Neural cell (in vitro differentiated cells): ENCODE measurements around the gene SLC18A3. TPM values are rescaled to one million over a fixed set of nuclear protein-coding genes. Genes with fewer than 3 reads are reported as not detected.

Experiments
- H2AFZ ChIP-seq: fragments of 200-600, 300-800 bp; sonication (generic), shearing (Covaris generic); 2 replicates; pipeline ENCODE4 v1.6.0; 2014; ENCODE audit warnings: low read depth, mild to moderate bottlenecking, antibody characterized with exemption, low read length, moderate library complexity
- H3F3A ChIP-seq: fragments of 200-600 bp; shearing (Covaris generic); 2 replicates; pipeline ENCODE4 v1.6.1; 2016; ENCODE audit warnings: mild to moderate bottlenecking, moderate library complexity, mixed read lengths, antibody characterized with exemption, low read length; ENCODE audit not compliant: insufficient read depth, poor library complexity, severe bottlenecking
- H3K27ac ChIP-seq: fragments of 200-600, 300-800 bp; sonication (generic), shearing (Covaris generic); 2 replicates; pipeline ENCODE4 v1.5.1; 2014; ENCODE audit warnings: mild to moderate bottlenecking, low read length, moderate library complexity
- H3K27me3 ChIP-seq: fragments of 300-800, 200-600 bp; sonication (generic), shearing (Covaris generic); 2 replicates; pipeline ENCODE4 v1.6.0; 2014; ENCODE audit warnings: mild to moderate bottlenecking, low read depth, low read length, moderate library complexity; ENCODE audit not compliant: insufficient read depth
- H3K36me3 ChIP-seq: fragments of 300-800, 200-600 bp; sonication (generic), shearing (Covaris generic); 2 replicates; pipeline ENCODE4 v1.5.1; 2014; ENCODE audit warnings: mild to moderate bottlenecking, antibody characterized with exemption, low read length, moderate library complexity; ENCODE audit not compliant: insufficient read depth
- H3K4me2 ChIP-seq: fragments of 300-800, 200-600 bp; sonication (generic), shearing (Covaris generic); 2 replicates; pipeline ENCODE4 v1.6.0; 2014; ENCODE audit warnings: mild to moderate bottlenecking, low read length
- H3K4me3 ChIP-seq: fragments of 300-800, 200-600 bp; sonication (generic), shearing (Covaris generic); 2 replicates; pipeline ENCODE4 v1.5.1; 2014; ENCODE audit warnings: mild to moderate bottlenecking, low read length, moderate library complexity
- H3K79me2 ChIP-seq: fragments of 200-600 bp; shearing (Covaris generic); replicated peaks from 2 replicates; pipeline ENCODE4 v1.6.0; 2014; ENCODE audit warnings: mild to moderate bottlenecking, low read length, moderate library complexity; ENCODE audit not compliant: insufficient read depth
- H3K9ac ChIP-seq: fragments of 300-800, 200-600 bp; sonication (generic), shearing (Covaris generic); 2 replicates; pipeline ENCODE4 v1.6.1; 2016; ENCODE audit warnings: mild to moderate bottlenecking, low read length, mixed read lengths
- H3K9me2 ChIP-seq: fragments of 200-600 bp; shearing (Covaris generic); 2 replicates; pipeline ENCODE4 v1.6.1; 2016; ENCODE audit warnings: mild to moderate bottlenecking, low read length, mixed read lengths; ENCODE audit not compliant: insufficient read depth
- H3K9me3 ChIP-seq: fragments of 200-600, 300-800 bp; sonication (generic), shearing (Covaris generic); 2 replicates; pipeline ENCODE4 v1.6.1; 2016; ENCODE audit warnings: mild to moderate bottlenecking, mixed run types, low read length, moderate library complexity, mixed read lengths
- H4K20me1 ChIP-seq: fragments of 200-600 bp; shearing (Covaris generic); 2 replicates; pipeline ENCODE4 v1.6.1; 2016; ENCODE audit warnings: mild to moderate bottlenecking, mixed run types; ENCODE audit not compliant: insufficient read depth
- CTCF ChIP-seq: fragments of 450-650 bp; IDR thresholded peaks from 2 replicates; pipeline ENCODE4 v1.5.1; 2014; ENCODE audit warnings: antibody characterized with exemption, mild to moderate bottlenecking, moderate library complexity; ENCODE audit not compliant: poor library complexity, severe bottlenecking
- EP300 ChIP-seq: fragments of 450-650 bp; conservative IDR thresholded peaks from 2 replicates; pipeline ENCODE4 v1.6.1; 2014; ENCODE audit warnings: antibody characterized with exemption, mild to moderate bottlenecking, moderate library complexity; ENCODE audit not compliant: poor library complexity, severe bottlenecking
- EZH2 ChIP-seq: fragments of 200-600, 300-800 bp; shearing (Covaris generic), sonication (generic); IDR thresholded peaks from 2 replicates; pipeline ENCODE4 v1.6.1; 2014; ENCODE audit warnings: antibody characterized with exemption, low read length, borderline replicate concordance, mild to moderate bottlenecking; ENCODE audit not compliant: insufficient read depth, poor library complexity, severe bottlenecking
- MXI1 ChIP-seq: fragments of 450-650 bp; conservative IDR thresholded peaks from 2 replicates; pipeline ENCODE4 v1.6.1; 2014; ENCODE audit warnings: antibody characterized with exemption, mild to moderate bottlenecking; ENCODE audit not compliant: poor library complexity, severe bottlenecking
- POLR2AphosphoS5 ChIP-seq: IDR thresholded peaks from 2 replicates; pipeline ENCODE4 v1.6.1; 2012
- RAD21 ChIP-seq: fragments of 450-650 bp; conservative IDR thresholded peaks from 2 replicates; pipeline ENCODE4 v1.6.1; 2014; ENCODE audit warnings: antibody characterized with exemption, mild to moderate bottlenecking, moderate library complexity
- REST ChIP-seq: IDR thresholded peaks from 2 replicates; pipeline ENCODE4 v1.6.1; 2012; ENCODE audit warnings: borderline replicate concordance
- SMC3 ChIP-seq: fragments of 450-650 bp; conservative IDR thresholded peaks from 2 replicates; pipeline ENCODE4 v1.6.1; 2014; ENCODE audit warnings: antibody characterized with exemption, mild to moderate bottlenecking, moderate library complexity; ENCODE audit not compliant: poor library complexity
- TAF1 ChIP-seq: IDR thresholded peaks from 2 replicates; pipeline ENCODE4 v1.6.1; 2012; ENCODE audit warnings: low read depth
- polyA plus RNA-seq: library from polyadenylated mRNA; depleted of rRNA; stranded (reverse); fragments of >200 nt; gene quantifications from 2 replicates; pipeline ENCODE4 v1.2.3, GENCODE V29; 2014

Gene SLC18A3
- polyA plus RNA-seq, 1 donor from 2014 or later: not detected

GRCh38 chr10:49624629-49625028, 14.5 kb downstream of the SLC18A3 start:
- Histone ChIP-seq H3K4me3 (no peak overlapping the region), H4K20me1 (no peaks in the 10 kb centered on the region), H3F3A (no peaks in the 10 kb centered on the region), H2AFZ (no peak overlapping the region), H3K9ac (no peak overlapping the region), H3K27ac (no peak overlapping the region), H3K9me3 (no peaks in the 10 kb centered on the region), H3K9me2 (no peaks in the 10 kb centered on the region), H3K79me2 (no peaks in the 10 kb centered on the region), H3K36me3 (no peaks in the 10 kb centered on the region), H3K4me2 (no peak overlapping the region), H3K27me3 (peaks cover 3% of the 10 kb centered on the region)
- TF ChIP-seq RAD21 (no peak), REST (no peak), EZH2 (no peak), MXI1 (no peak), EP300 (no peak), POLR2AphosphoS5 (no peak), SMC3 (no peak), CTCF (no peak), TAF1 (no peak)

- no peaks in the 10 kb centered on the region for H3K9me3 ChIP-seq
- no peak overlapping the region for H3K9ac ChIP-seq
- no peak overlapping the region for H3K4me3 ChIP-seq
Observed at GRCh38 chr10:49625411-49625810, 15.3 kb downstream of the SLC18A3 start.

More at GRCh38 chr10:49625411-49625810, 15.3 kb downstream of the SLC18A3 start:
- Histone ChIP-seq H3K27ac (no peak overlapping the region), H3K9me2 (no peaks in the 10 kb centered on the region), H3K79me2 (no peaks in the 10 kb centered on the region), H3K4me2 (no peak overlapping the region), H4K20me1 (no peaks in the 10 kb centered on the region), H3F3A (no peaks in the 10 kb centered on the region), H3K27me3 (no peaks in the 10 kb centered on the region), H3K36me3 (no peaks in the 10 kb centered on the region), H2AFZ (no peak overlapping the region)
- TF ChIP-seq REST (no peak), EP300 (no peak)
